ENCODE results near the gene TMEM222.
A peak's percentile ranks its signal among the peaks of the same experiment; 100 is the strongest.

Gene TMEM222

GRCh38 chr1:27361553-27361952 lies 39.6 kb downstream of the TMEM222 start:
- H3K4me3 ChIP-seq (ENCODE audit: control insufficient read depth, low read depth, low read length), result no peak overlapping the region
- TF ChIP-seq CTCF (conservative IDR thresholded peaks at IDR 0.05; ENCODE audit: control insufficient read depth, insufficient read depth, low read depth, low read length), result no peak
- DNase-seq (ENCODE audit: low read depth), result no peak

DNA sequence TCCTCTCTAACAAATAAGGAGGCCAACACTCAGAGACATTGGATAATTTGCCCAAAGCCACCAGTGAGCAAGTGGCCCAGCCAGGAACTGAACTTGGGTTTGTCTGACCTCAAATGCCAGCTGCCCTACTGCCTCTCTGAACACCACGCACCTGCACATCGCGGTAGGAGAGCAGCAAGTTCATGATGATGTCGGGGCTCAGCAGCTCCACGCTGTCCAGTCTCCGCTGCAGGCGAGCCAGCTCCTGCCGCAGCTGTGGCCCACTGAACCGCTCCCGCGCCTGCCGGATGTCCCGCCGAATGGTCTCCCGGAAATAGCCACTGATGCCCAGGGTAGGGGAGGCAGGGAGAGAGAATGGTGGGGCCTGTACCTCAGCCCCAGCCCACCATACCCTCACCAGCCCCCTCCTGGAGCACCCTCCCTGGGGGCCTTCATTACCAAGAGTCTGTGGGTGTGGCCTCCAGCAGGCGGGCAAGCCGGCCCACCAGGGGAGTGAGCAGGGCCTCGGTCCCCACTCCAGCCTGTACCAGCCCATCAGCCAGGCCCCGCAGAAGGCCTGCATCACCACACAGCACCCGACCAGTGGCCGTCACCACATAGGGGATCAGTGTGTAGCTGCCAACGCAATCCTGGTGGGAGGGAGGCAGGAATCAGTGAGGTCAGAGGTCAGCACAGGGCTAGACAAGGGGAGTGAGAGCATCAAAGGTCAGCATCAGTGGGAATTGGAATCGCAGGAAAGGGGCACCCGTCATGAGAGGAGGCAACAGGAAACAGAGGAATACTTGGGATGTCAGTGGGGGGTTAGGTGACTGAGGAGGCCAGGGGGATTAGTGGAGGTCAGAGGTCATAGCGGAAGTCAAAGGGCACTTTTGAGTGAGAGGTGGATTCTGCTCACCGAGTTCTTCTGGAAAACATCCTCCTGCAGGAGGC lies 42.1 kb downstream of the TMEM222 start:
- DNase-seq (ENCODE audit: low read depth), result no peak
- no peak overlapping the region for H3K4me3 ChIP-seq (ENCODE audit: control insufficient read depth, low read depth, low read length)
- TF ChIP-seq CTCF (conservative IDR thresholded peaks at IDR 0.05; ENCODE audit: control insufficient read depth, insufficient read depth, low read depth, low read length), result no peak

DNA sequence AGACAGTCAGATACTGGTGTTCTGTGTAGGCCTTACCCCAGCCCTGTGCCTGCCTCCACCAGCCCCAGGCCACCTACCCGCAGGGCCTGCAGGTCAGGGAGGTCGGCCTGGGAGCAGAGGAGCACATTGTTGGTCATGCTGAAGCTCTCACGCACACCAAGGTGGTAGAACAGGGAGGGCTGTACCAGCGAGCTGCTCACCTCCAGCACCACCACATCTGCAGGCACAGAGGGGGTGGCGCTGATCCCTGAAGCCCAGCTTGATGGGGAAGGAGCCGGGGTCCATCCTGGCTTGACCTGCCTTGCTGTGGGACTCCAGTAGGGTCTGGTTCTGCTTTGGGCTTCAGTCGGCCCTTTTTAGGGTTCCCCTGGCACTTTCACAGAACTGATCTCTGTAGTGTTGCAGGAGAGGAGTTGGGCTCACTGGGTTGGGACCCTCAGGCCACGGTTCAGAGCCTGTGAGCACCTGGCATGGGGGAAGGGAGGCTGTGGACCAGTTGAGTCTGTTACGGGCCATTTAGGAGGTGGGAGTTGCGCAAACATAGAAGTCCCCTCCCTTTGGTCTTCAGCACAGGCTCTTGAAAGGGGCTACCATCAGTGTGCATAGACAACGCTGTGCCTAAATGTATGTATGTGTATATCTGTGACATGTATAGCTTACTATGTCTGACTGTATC lies 42.9 kb downstream of the TMEM222 start:
- TF ChIP-seq CTCF (conservative IDR thresholded peaks at IDR 0.05; ENCODE audit: control insufficient read depth, insufficient read depth, low read depth, low read length), result no peak
- DNase-seq (ENCODE audit: low read depth), result no peak
- peak overlapping the region; percentile 76 for H3K4me3 ChIP-seq (ENCODE audit: control insufficient read depth, low read depth, low read length)

DNA sequence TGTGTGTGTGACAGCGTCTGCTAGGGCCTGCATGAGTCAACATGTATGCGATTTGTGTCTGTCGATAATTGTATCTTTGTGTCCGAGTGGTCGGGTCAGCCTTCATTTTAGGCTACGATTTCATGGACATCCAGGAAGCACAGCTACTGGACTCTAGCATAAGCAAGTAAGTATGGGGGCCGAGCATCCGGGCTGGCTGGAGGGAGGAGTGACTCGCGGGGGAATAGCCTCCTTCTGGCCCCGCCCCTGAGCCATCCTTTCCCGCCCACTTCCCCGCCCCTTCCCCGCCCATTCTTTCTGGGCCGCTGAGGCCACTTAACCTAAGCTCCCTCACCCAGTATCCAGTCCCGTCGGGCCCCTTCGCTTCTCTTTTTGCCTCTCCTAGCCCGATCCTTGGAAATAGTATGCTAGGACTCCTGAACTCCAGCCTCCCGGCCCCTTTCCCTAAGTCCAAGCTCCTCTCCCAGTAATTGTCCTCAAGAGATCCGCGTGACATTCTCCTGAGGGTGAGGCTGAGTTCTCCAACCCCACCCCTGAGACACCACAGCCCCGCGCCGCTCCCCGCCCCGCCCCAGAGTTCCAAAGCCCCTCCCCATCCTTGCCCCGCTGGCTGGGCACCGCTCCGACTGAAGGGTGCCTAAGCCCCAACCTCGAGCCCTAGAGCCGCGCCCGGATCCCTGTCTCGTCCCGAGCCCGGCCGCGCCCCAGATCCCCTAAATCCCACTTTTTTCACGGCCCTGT lies 43.6 kb downstream of the TMEM222 start:
- no peak for TF ChIP-seq CTCF (conservative IDR thresholded peaks at IDR 0.05; ENCODE audit: control insufficient read depth, insufficient read depth, low read depth, low read length)
- peak; percentile 86 for DNase-seq (ENCODE audit: low read depth)
- peak overlapping the region; percentile 76 for H3K4me3 ChIP-seq (ENCODE audit: control insufficient read depth, low read depth, low read length)

DNA sequence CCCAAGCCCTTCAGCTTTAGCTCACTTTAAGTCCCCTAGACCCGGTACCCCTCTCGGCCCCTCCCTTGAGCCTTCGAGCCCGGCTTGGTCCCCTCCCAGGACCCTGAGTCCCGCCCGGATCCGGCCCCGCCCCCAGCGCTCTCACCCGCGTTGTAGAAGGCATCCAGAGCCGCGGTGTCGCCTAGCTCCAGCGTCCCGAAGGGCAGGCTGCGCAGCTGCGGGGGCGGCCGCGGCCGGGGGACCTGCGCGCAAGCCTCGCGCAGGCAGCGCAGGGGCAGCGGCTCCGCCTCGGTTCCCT lies 44.1 kb downstream of the TMEM222 start:
- TF ChIP-seq CTCF (conservative IDR thresholded peaks at IDR 0.05; ENCODE audit: control insufficient read depth, insufficient read depth, low read depth, low read length), result no peak
- DNase-seq (ENCODE audit: low read depth), result peak; percentile 58
- peak overlapping the region; percentile 76 for H3K4me3 ChIP-seq (ENCODE audit: control insufficient read depth, low read depth, low read length)

DNA sequence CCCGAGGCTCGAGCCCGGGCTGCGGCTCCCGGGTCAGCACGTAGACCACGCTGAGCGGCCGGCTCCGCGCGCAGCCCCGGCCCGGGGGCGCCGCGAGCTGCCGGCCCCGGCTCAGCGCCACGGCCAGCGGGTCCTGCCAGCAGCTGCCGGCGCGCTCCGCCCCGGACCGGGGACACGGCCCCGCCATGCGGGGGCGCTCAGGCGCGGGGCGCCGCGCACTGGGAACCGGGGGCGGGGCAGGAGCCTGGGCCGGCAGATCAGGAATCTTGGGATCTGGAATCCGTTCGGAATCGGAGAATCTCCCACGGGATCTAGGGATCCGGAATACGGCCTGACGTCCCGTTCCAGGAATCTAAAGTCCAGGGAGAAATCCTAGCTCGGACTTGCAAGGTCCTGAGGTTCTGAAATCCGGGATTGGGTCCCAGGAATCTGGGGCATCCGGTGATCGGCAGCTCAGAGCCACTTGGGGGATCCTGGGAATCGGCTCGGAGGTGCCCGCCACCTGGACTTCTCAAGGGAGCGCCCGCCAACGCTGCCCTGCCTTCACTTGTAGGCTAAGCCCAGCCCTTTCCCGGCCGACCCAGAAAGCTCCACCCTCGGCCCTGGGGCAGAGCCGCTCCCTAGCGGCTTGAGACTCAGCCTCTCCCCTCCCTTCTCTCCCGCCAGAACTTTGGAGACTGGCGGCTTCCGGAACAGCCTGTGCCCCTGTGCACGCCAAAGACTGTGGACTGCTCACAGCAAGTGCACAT lies 44.6 kb downstream of the TMEM222 start, which contains the start of gene MAP3K6:
MAP3K6 (minus strand) TSS at position 551 of the 749 bp plus-strand sequence; CDS start at position 187, 364 bp downstream.
- no peak for TF ChIP-seq CTCF (conservative IDR thresholded peaks at IDR 0.05; ENCODE audit: control insufficient read depth, insufficient read depth, low read depth, low read length)
- H3K4me3 ChIP-seq (ENCODE audit: control insufficient read depth, low read depth, low read length), result peak within 1 kb of the TSS; percentile 76
- peak; percentile 82 for DNase-seq (ENCODE audit: low read depth)
